Measurements from ENCODE around the gene MYH8. TPM values are rescaled to one million over a fixed set of nuclear protein-coding genes. Genes with fewer than 3 reads are reported as not detected.

The MYH8 gene
- total RNA-seq, 1 donor from 2014 or later, result not detected

DNA sequence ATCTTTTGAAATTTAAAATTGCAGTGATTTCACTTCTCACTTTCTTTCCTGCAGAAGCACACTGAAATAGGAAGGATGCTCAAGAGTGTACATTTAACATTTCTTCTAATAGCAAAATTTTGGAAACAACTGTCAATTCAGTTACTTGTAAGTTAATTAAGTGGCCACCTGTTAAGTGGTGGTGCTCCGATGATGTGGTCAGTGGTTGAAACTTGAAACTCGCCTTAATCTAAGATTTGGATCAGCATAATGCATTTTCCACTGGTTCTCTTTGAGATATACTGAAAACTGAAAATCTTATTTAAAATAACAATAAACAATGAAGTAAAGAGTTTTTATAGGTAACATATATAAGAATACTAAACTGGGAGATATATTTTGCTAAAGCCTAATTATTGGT is 7.0 kb upstream of the MYH8 start:
- no peak for DNase-seq (ENCODE audit: low spot score)
- H3K4me3 Mint-ChIP-seq (ENCODE audit: unreplicated experiment), result no peak overlapping the region
- no peaks in the 10 kb centered on the region for H3K4me1 Mint-ChIP-seq (ENCODE audit: unreplicated experiment)
- H3K27ac Mint-ChIP-seq (ENCODE audit: unreplicated experiment), result no peak overlapping the region
- H3K9me3 Mint-ChIP-seq (ENCODE audit: unreplicated experiment), result no peaks in the 10 kb centered on the region
- no peaks in the 10 kb centered on the region for H3K36me3 Mint-ChIP-seq (ENCODE audit: low read depth, unreplicated experiment)
- TF ChIP-seq CTCF (IDR thresholded peaks at IDR 0.05; ENCODE audit: unreplicated experiment), result no peak
- H3K27me3 Mint-ChIP-seq (ENCODE audit: unreplicated experiment), result peaks cover 2% of the 10 kb centered on the region

GRCh38 chr17:10421211-10421610 is 539 bp downstream of the MYH8 start:
- Mint-ChIP-seq H3K27me3 (ENCODE audit: unreplicated experiment) (no peaks in the 10 kb centered on the region), H3K4me3 (ENCODE audit: unreplicated experiment) (no peak overlapping the region), H3K4me1 (ENCODE audit: unreplicated experiment) (peaks cover 2% of the 10 kb centered on the region), H3K36me3 (ENCODE audit: low read depth, unreplicated experiment) (no peaks in the 10 kb centered on the region), H3K9me3 (ENCODE audit: unreplicated experiment) (no peaks in the 10 kb centered on the region), H3K27ac (ENCODE audit: unreplicated experiment) (no peak overlapping the region)
- no peak for TF ChIP-seq CTCF (IDR thresholded peaks at IDR 0.05; ENCODE audit: unreplicated experiment)
- DNase-seq (ENCODE audit: low spot score), result no peak

GRCh38 chr17:10420811-10421210 is 939 bp downstream of the MYH8 start:
- Mint-ChIP-seq H3K36me3 (ENCODE audit: low read depth, unreplicated experiment) (no peaks in the 10 kb centered on the region), H3K4me3 (ENCODE audit: unreplicated experiment) (no peak overlapping the region), H3K27me3 (ENCODE audit: unreplicated experiment) (no peaks in the 10 kb centered on the region), H3K4me1 (ENCODE audit: unreplicated experiment) (peaks cover 2% of the 10 kb centered on the region), H3K27ac (ENCODE audit: unreplicated experiment) (no peak overlapping the region), H3K9me3 (ENCODE audit: unreplicated experiment) (no peaks in the 10 kb centered on the region)
- TF ChIP-seq CTCF (IDR thresholded peaks at IDR 0.05; ENCODE audit: unreplicated experiment), result no peak
- no peak for DNase-seq (ENCODE audit: low spot score)

GRCh38 chr17:10417431-10417830 is 4.3 kb downstream of the MYH8 start:
- H3K36me3 Mint-ChIP-seq (ENCODE audit: low read depth, unreplicated experiment), result no peaks in the 10 kb centered on the region
- no peak for DNase-seq (ENCODE audit: low spot score)
- no peak overlapping the region for H3K27ac Mint-ChIP-seq (ENCODE audit: unreplicated experiment)
- no peak overlapping the region for H3K4me3 Mint-ChIP-seq (ENCODE audit: unreplicated experiment)
- H3K4me1 Mint-ChIP-seq (ENCODE audit: unreplicated experiment), result peaks cover 2% of the 10 kb centered on the region
- no peak for TF ChIP-seq CTCF (IDR thresholded peaks at IDR 0.05; ENCODE audit: unreplicated experiment)
- H3K9me3 Mint-ChIP-seq (ENCODE audit: unreplicated experiment), result no peaks in the 10 kb centered on the region
- H3K27me3 Mint-ChIP-seq (ENCODE audit: unreplicated experiment), result peaks cover 1% of the 10 kb centered on the region

GRCh38 chr17:10415161-10415560 is 6.6 kb downstream of the MYH8 start:
- DNase-seq (ENCODE audit: low spot score), result no peak
- peaks cover 1% of the 10 kb centered on the region for H3K27me3 Mint-ChIP-seq (ENCODE audit: unreplicated experiment)
- H3K4me1 Mint-ChIP-seq (ENCODE audit: unreplicated experiment), result peaks cover 2% of the 10 kb centered on the region
- no peak for TF ChIP-seq CTCF (IDR thresholded peaks at IDR 0.05; ENCODE audit: unreplicated experiment)
- no peaks in the 10 kb centered on the region for H3K9me3 Mint-ChIP-seq (ENCODE audit: unreplicated experiment)
- no peak overlapping the region for H3K27ac Mint-ChIP-seq (ENCODE audit: unreplicated experiment)
- H3K36me3 Mint-ChIP-seq (ENCODE audit: low read depth, unreplicated experiment), result no peaks in the 10 kb centered on the region
- no peak overlapping the region for H3K4me3 Mint-ChIP-seq (ENCODE audit: unreplicated experiment)
